Neural cell (in vitro differentiated cells): ENCODE results near the gene TRMT44. TPM values are rescaled to one million over a fixed set of nuclear protein-coding genes. Genes with fewer than 3 reads are reported as not detected.

Experiments
- H2AFZ ChIP-seq: fragments of 200-600, 300-800 bp; sonication (generic), shearing (Covaris generic); 2 replicates; pipeline ENCODE4 v1.6.0; 2014; ENCODE audit warnings: low read depth, mild to moderate bottlenecking, antibody characterized with exemption, low read length, moderate library complexity
- H3F3A ChIP-seq: fragments of 200-600 bp; shearing (Covaris generic); 2 replicates; pipeline ENCODE4 v1.6.1; 2016; ENCODE audit warnings: mild to moderate bottlenecking, moderate library complexity, mixed read lengths, antibody characterized with exemption, low read length; ENCODE audit not compliant: insufficient read depth, poor library complexity, severe bottlenecking
- H3K27ac ChIP-seq: fragments of 200-600, 300-800 bp; sonication (generic), shearing (Covaris generic); 2 replicates; pipeline ENCODE4 v1.5.1; 2014; ENCODE audit warnings: mild to moderate bottlenecking, low read length, moderate library complexity
- H3K27me3 ChIP-seq: fragments of 300-800, 200-600 bp; sonication (generic), shearing (Covaris generic); 2 replicates; pipeline ENCODE4 v1.6.0; 2014; ENCODE audit warnings: mild to moderate bottlenecking, low read depth, low read length, moderate library complexity; ENCODE audit not compliant: insufficient read depth
- H3K36me3 ChIP-seq: fragments of 300-800, 200-600 bp; sonication (generic), shearing (Covaris generic); 2 replicates; pipeline ENCODE4 v1.5.1; 2014; ENCODE audit warnings: mild to moderate bottlenecking, antibody characterized with exemption, low read length, moderate library complexity; ENCODE audit not compliant: insufficient read depth
- H3K4me2 ChIP-seq: fragments of 300-800, 200-600 bp; sonication (generic), shearing (Covaris generic); 2 replicates; pipeline ENCODE4 v1.6.0; 2014; ENCODE audit warnings: mild to moderate bottlenecking, low read length
- H3K4me3 ChIP-seq: fragments of 300-800, 200-600 bp; sonication (generic), shearing (Covaris generic); 2 replicates; pipeline ENCODE4 v1.5.1; 2014; ENCODE audit warnings: mild to moderate bottlenecking, low read length, moderate library complexity
- H3K79me2 ChIP-seq: fragments of 200-600 bp; shearing (Covaris generic); replicated peaks from 2 replicates; pipeline ENCODE4 v1.6.0; 2014; ENCODE audit warnings: mild to moderate bottlenecking, low read length, moderate library complexity; ENCODE audit not compliant: insufficient read depth
- H3K9ac ChIP-seq: fragments of 300-800, 200-600 bp; sonication (generic), shearing (Covaris generic); 2 replicates; pipeline ENCODE4 v1.6.1; 2016; ENCODE audit warnings: mild to moderate bottlenecking, low read length, mixed read lengths
- H3K9me2 ChIP-seq: fragments of 200-600 bp; shearing (Covaris generic); 2 replicates; pipeline ENCODE4 v1.6.1; 2016; ENCODE audit warnings: mild to moderate bottlenecking, low read length, mixed read lengths; ENCODE audit not compliant: insufficient read depth
- H3K9me3 ChIP-seq: fragments of 200-600, 300-800 bp; sonication (generic), shearing (Covaris generic); 2 replicates; pipeline ENCODE4 v1.6.1; 2016; ENCODE audit warnings: mild to moderate bottlenecking, mixed run types, low read length, moderate library complexity, mixed read lengths
- H4K20me1 ChIP-seq: fragments of 200-600 bp; shearing (Covaris generic); 2 replicates; pipeline ENCODE4 v1.6.1; 2016; ENCODE audit warnings: mild to moderate bottlenecking, mixed run types; ENCODE audit not compliant: insufficient read depth
- CTCF ChIP-seq: fragments of 450-650 bp; IDR thresholded peaks from 2 replicates; pipeline ENCODE4 v1.5.1; 2014; ENCODE audit warnings: antibody characterized with exemption, mild to moderate bottlenecking, moderate library complexity; ENCODE audit not compliant: poor library complexity, severe bottlenecking
- EP300 ChIP-seq: fragments of 450-650 bp; conservative IDR thresholded peaks from 2 replicates; pipeline ENCODE4 v1.6.1; 2014; ENCODE audit warnings: antibody characterized with exemption, mild to moderate bottlenecking, moderate library complexity; ENCODE audit not compliant: poor library complexity, severe bottlenecking
- EZH2 ChIP-seq: fragments of 200-600, 300-800 bp; shearing (Covaris generic), sonication (generic); IDR thresholded peaks from 2 replicates; pipeline ENCODE4 v1.6.1; 2014; ENCODE audit warnings: antibody characterized with exemption, low read length, borderline replicate concordance, mild to moderate bottlenecking; ENCODE audit not compliant: insufficient read depth, poor library complexity, severe bottlenecking
- MXI1 ChIP-seq: fragments of 450-650 bp; conservative IDR thresholded peaks from 2 replicates; pipeline ENCODE4 v1.6.1; 2014; ENCODE audit warnings: antibody characterized with exemption, mild to moderate bottlenecking; ENCODE audit not compliant: poor library complexity, severe bottlenecking
- POLR2AphosphoS5 ChIP-seq: IDR thresholded peaks from 2 replicates; pipeline ENCODE4 v1.6.1; 2012
- RAD21 ChIP-seq: fragments of 450-650 bp; conservative IDR thresholded peaks from 2 replicates; pipeline ENCODE4 v1.6.1; 2014; ENCODE audit warnings: antibody characterized with exemption, mild to moderate bottlenecking, moderate library complexity
- REST ChIP-seq: IDR thresholded peaks from 2 replicates; pipeline ENCODE4 v1.6.1; 2012; ENCODE audit warnings: borderline replicate concordance
- SMC3 ChIP-seq: fragments of 450-650 bp; conservative IDR thresholded peaks from 2 replicates; pipeline ENCODE4 v1.6.1; 2014; ENCODE audit warnings: antibody characterized with exemption, mild to moderate bottlenecking, moderate library complexity; ENCODE audit not compliant: poor library complexity
- TAF1 ChIP-seq: IDR thresholded peaks from 2 replicates; pipeline ENCODE4 v1.6.1; 2012; ENCODE audit warnings: low read depth
- polyA plus RNA-seq: library from polyadenylated mRNA; depleted of rRNA; stranded (reverse); fragments of >200 nt; gene quantifications from 2 replicates; pipeline ENCODE4 v1.2.3, GENCODE V29; 2014

TRMT44 gene
- polyA plus RNA-seq, 1 donor from 2014 or later = 20.6 TPM

GRCh38 chr4:8435656-8436121, 4.9 kb upstream of the TRMT44 start:
- H3K4me2 ChIP-seq = no peak overlapping the region
- H3F3A ChIP-seq = no peaks in the 10 kb centered on the region
- no peaks in the 10 kb centered on the region for H3K9me3 ChIP-seq
- no peaks in the 10 kb centered on the region for H3K9me2 ChIP-seq
- peaks cover 6% of the 10 kb centered on the region for H3K79me2 ChIP-seq
- no peaks in the 10 kb centered on the region for H4K20me1 ChIP-seq
- H3K4me3 ChIP-seq = no peak overlapping the region
- no peaks in the 10 kb centered on the region for H3K36me3 ChIP-seq
- no peak overlapping the region for H2AFZ ChIP-seq
- TF ChIP-seq EP300 (no peak), SMC3 (no peak), TAF1 (no peak), REST (no peak), RAD21 (no peak), EZH2 (no peak), CTCF (no peak)
- no peak overlapping the region for H3K9ac ChIP-seq
- H3K27me3 ChIP-seq = no peaks in the 10 kb centered on the region
- no peak overlapping the region for H3K27ac ChIP-seq

- H3K4me3 ChIP-seq = peak overlapping the region; percentile 23
- no peaks in the 10 kb centered on the region for H4K20me1 ChIP-seq
- no peaks in the 10 kb centered on the region for H3K9me2 ChIP-seq
- no peak overlapping the region for H2AFZ ChIP-seq
- no peak overlapping the region for H3K27ac ChIP-seq
- H3K79me2 ChIP-seq = peaks cover 22% of the 10 kb centered on the region
- no peak overlapping the region for H3K4me2 ChIP-seq
- no peaks in the 10 kb centered on the region for H3K9me3 ChIP-seq
- TF ChIP-seq EZH2 (no peak), POLR2AphosphoS5 (no peak), CTCF (no peak), MXI1 (no peak), RAD21 (no peak), EP300 (no peak), SMC3 (no peak), TAF1 (no peak), REST (no peak)
- H3K9ac ChIP-seq = no peak overlapping the region
- H3F3A ChIP-seq = no peaks in the 10 kb centered on the region
- H3K36me3 ChIP-seq = no peaks in the 10 kb centered on the region
- H3K27me3 ChIP-seq = no peaks in the 10 kb centered on the region
Measured at GRCh38 chr4:8437281-8437680, 3.3 kb upstream of the TRMT44 start.
